ENCODE measurements around the gene JPH2.

Gene JPH2

GRCh38 chr20:44110816-44111568 lies 76.0 kb downstream of the JPH2 start:
- Histone ChIP-seq H4K91ac (ENCODE audit: low read depth, low read length) (no peak overlapping the region), H3K23ac (ENCODE audit: low read length) (no peak overlapping the region), H3K4ac (ENCODE audit: low read depth, low read length) (no peak overlapping the region), H3K9me3 (ENCODE audit: insufficient read depth, low read depth, low read length) (peaks cover 2% of the 10 kb centered on the region), H3K27ac (ENCODE audit: low read depth, low read length) (no peak overlapping the region), H2BK120ac (ENCODE audit: insufficient read depth, low read length, poor library complexity) (no peak overlapping the region), H2AFZ (ENCODE audit: insufficient read depth, low read length, poor library complexity) (no peak overlapping the region), H2BK12ac (ENCODE audit: low read length) (no peak overlapping the region), H3K4me2 (ENCODE audit: low read length) (no peak overlapping the region), H2BK5ac (ENCODE audit: low read depth, low read length, poor library complexity) (no peak overlapping the region), H3K27me3 (ENCODE audit: insufficient read depth, low read length) (no peaks in the 10 kb centered on the region), H4K8ac (ENCODE audit: low read depth, low read length) (no peak overlapping the region), H3K9ac (ENCODE audit: low read length) (no peak overlapping the region), H3K14ac (ENCODE audit: low read length) (no peak overlapping the region), H4K12ac (ENCODE audit: low read depth, low read length) (no peak overlapping the region), H3K4me3 (ENCODE audit: low read depth, low read length) (no peak overlapping the region), H2AK5ac (ENCODE audit: low read length) (no peak overlapping the region), H3K79me1 (ENCODE audit: low read length) (no peaks in the 10 kb centered on the region), H3K36me3 (ENCODE audit: control insufficient read depth in 1 of 2, insufficient read depth in 2 of 2, low read length in 2 of 2) (peaks cover 40 to 53% of the 10 kb centered on the region in 2 experiments), H3K18ac (ENCODE audit: low read length) (no peak overlapping the region), H3K79me2 (ENCODE audit: control insufficient read depth, insufficient read depth, low read length, poor library complexity) (no peaks in the 10 kb centered on the region), H3K4me1 (ENCODE audit: control insufficient read depth in 1 of 2, insufficient read depth in 2 of 2, low read length in 2 of 2) (no peaks in the 10 kb centered on the region)
- no CpG with 5 or more reads among the region's 9 CpGs for WGBS (ENCODE audit: extremely low coverage, insufficient coverage, insufficient read length)
- no peak for DNase-seq

GRCh38 chr20:44109951-44110361 lies 77.0 kb downstream of the JPH2 start:
- Histone ChIP-seq H3K9ac (ENCODE audit: low read length) (no peak overlapping the region), H3K4me1 (ENCODE audit: control insufficient read depth in 1 of 2, insufficient read depth in 2 of 2, low read length in 2 of 2) (no peaks in the 10 kb centered on the region), H3K4ac (ENCODE audit: low read depth, low read length) (no peak overlapping the region), H4K91ac (ENCODE audit: low read depth, low read length) (no peak overlapping the region), H2BK120ac (ENCODE audit: insufficient read depth, low read length, poor library complexity) (no peak overlapping the region), H3K14ac (ENCODE audit: low read length) (no peak overlapping the region), H3K79me2 (ENCODE audit: control insufficient read depth, insufficient read depth, low read length, poor library complexity) (no peaks in the 10 kb centered on the region), H2BK12ac (ENCODE audit: low read length) (no peak overlapping the region), H4K8ac (ENCODE audit: low read depth, low read length) (no peak overlapping the region), H3K79me1 (ENCODE audit: low read length) (no peaks in the 10 kb centered on the region), H3K27ac (ENCODE audit: low read depth, low read length) (no peak overlapping the region), H3K9me3 (ENCODE audit: insufficient read depth, low read depth, low read length) (peaks cover 2% of the 10 kb centered on the region), H3K4me2 (ENCODE audit: low read length) (no peak overlapping the region), H3K27me3 (ENCODE audit: insufficient read depth, low read length) (no peaks in the 10 kb centered on the region), H3K23ac (ENCODE audit: low read length) (no peak overlapping the region), H2AK5ac (ENCODE audit: low read length) (no peak overlapping the region), H3K18ac (ENCODE audit: low read length) (no peak overlapping the region), H2BK5ac (ENCODE audit: low read depth, low read length, poor library complexity) (no peak overlapping the region), H3K4me3 (ENCODE audit: low read depth, low read length) (no peak overlapping the region), H2AFZ (ENCODE audit: insufficient read depth, low read length, poor library complexity) (no peak overlapping the region), H4K12ac (ENCODE audit: low read depth, low read length) (no peak overlapping the region), H3K36me3 (ENCODE audit: control insufficient read depth in 1 of 2, insufficient read depth in 2 of 2, low read length in 2 of 2) (peaks cover 30 to 43% of the 10 kb centered on the region in 2 experiments)
- DNase-seq: no peak
- no CpG with 5 or more reads among the region's 5 CpGs for WGBS (ENCODE audit: extremely low coverage, insufficient coverage, insufficient read length)

GRCh38 chr20:44106615-44107014 lies 80.4 kb downstream of the JPH2 start:
- H3K36me3 ChIP-seq (ENCODE audit: control insufficient read depth in 1 of 2, insufficient read depth in 2 of 2, low read length in 2 of 2): peaks cover 2 to 13% of the 10 kb centered on the region in 2 experiments
- H3K27me3 ChIP-seq (ENCODE audit: insufficient read depth, low read length): no peaks in the 10 kb centered on the region
- H3K27ac ChIP-seq (ENCODE audit: low read depth, low read length): no peak overlapping the region
- no peak overlapping the region for H3K4me2 ChIP-seq (ENCODE audit: low read length)
- no peak overlapping the region for H4K8ac ChIP-seq (ENCODE audit: low read depth, low read length)
- H3K9me3 ChIP-seq (ENCODE audit: insufficient read depth, low read depth, low read length): peaks cover 2% of the 10 kb centered on the region
- no peak overlapping the region for H3K18ac ChIP-seq (ENCODE audit: low read length)
- no peak overlapping the region for H3K9ac ChIP-seq (ENCODE audit: low read length)
- no CpG with 5 or more reads among the region's 5 CpGs for WGBS (ENCODE audit: extremely low coverage, insufficient coverage, insufficient read length)
- no peak overlapping the region for H2AK5ac ChIP-seq (ENCODE audit: low read length)
- no peak for DNase-seq
- H2BK5ac ChIP-seq (ENCODE audit: low read depth, low read length, poor library complexity): no peak overlapping the region
- no peaks in the 10 kb centered on the region for H3K79me2 ChIP-seq (ENCODE audit: control insufficient read depth, insufficient read depth, low read length, poor library complexity)
- no peak overlapping the region for H3K23ac ChIP-seq (ENCODE audit: low read length)
- no peaks in the 10 kb centered on the region for H3K4me1 ChIP-seq (ENCODE audit: control insufficient read depth in 1 of 2, insufficient read depth in 2 of 2, low read length in 2 of 2)
- no peak overlapping the region for H3K14ac ChIP-seq (ENCODE audit: low read length)
- no peak overlapping the region for H4K12ac ChIP-seq (ENCODE audit: low read depth, low read length)
- no peak overlapping the region for H3K4me3 ChIP-seq (ENCODE audit: low read depth, low read length)
- H2BK12ac ChIP-seq (ENCODE audit: low read length): no peak overlapping the region
- H2AFZ ChIP-seq (ENCODE audit: insufficient read depth, low read length, poor library complexity): no peak overlapping the region
- no peaks in the 10 kb centered on the region for H3K79me1 ChIP-seq (ENCODE audit: low read length)
- no peak overlapping the region for H3K4ac ChIP-seq (ENCODE audit: low read depth, low read length)
- H2BK120ac ChIP-seq (ENCODE audit: insufficient read depth, low read length, poor library complexity): no peak overlapping the region
- H4K91ac ChIP-seq (ENCODE audit: low read depth, low read length): no peak overlapping the region

- Histone ChIP-seq H3K79me2 (ENCODE audit: control insufficient read depth, insufficient read depth, low read length, poor library complexity) (no peaks in the 10 kb centered on the region), H4K91ac (ENCODE audit: low read depth, low read length) (no peak overlapping the region), H3K4me3 (ENCODE audit: low read depth, low read length) (no peak overlapping the region), H3K23ac (ENCODE audit: low read length) (no peak overlapping the region), H3K14ac (ENCODE audit: low read length) (no peak overlapping the region), H4K12ac (ENCODE audit: low read depth, low read length) (no peak overlapping the region), H2BK12ac (ENCODE audit: low read length) (no peak overlapping the region), H3K36me3 (ENCODE audit: control insufficient read depth in 1 of 2, insufficient read depth in 2 of 2, low read length in 2 of 2) (peaks cover 2 to 8% of the 10 kb centered on the region in 2 experiments), H3K79me1 (ENCODE audit: low read length) (no peaks in the 10 kb centered on the region), H3K9ac (ENCODE audit: low read length) (no peak overlapping the region), H2BK120ac (ENCODE audit: insufficient read depth, low read length, poor library complexity) (no peak overlapping the region), H3K4me2 (ENCODE audit: low read length) (no peak overlapping the region), H3K27ac (ENCODE audit: low read depth, low read length) (no peak overlapping the region), H2AFZ (ENCODE audit: insufficient read depth, low read length, poor library complexity) (no peak overlapping the region), H3K4me1 (ENCODE audit: control insufficient read depth in 1 of 2, insufficient read depth in 2 of 2, low read length in 2 of 2) (no peaks in the 10 kb centered on the region), H2AK5ac (ENCODE audit: low read length) (no peak overlapping the region), H3K4ac (ENCODE audit: low read depth, low read length) (no peak overlapping the region), H3K27me3 (ENCODE audit: insufficient read depth, low read length) (no peaks in the 10 kb centered on the region), H3K18ac (ENCODE audit: low read length) (no peak overlapping the region), H2BK5ac (ENCODE audit: low read depth, low read length, poor library complexity) (no peak overlapping the region), H4K8ac (ENCODE audit: low read depth, low read length) (no peak overlapping the region), H3K9me3 (ENCODE audit: insufficient read depth, low read depth, low read length) (peaks cover 2% of the 10 kb centered on the region)
- no CpG with 5 or more reads among the region's 7 CpGs for WGBS (ENCODE audit: extremely low coverage, insufficient coverage, insufficient read length)
- DNase-seq: no peak
Measured at GRCh38 chr20:44104798-44105517, 82.0 kb downstream of the JPH2 start.

All from trophoblast cell (in vitro differentiated cells and primary cell).